Anterior cingulate cortex (tissue), 58 donors: ENCODE measurements around the gene CGB8.
A peak's percentile ranks its signal among the peaks of the same experiment; 100 is the strongest.
"Not testable (repeated sequence)": the region's sequence is repeated elsewhere in the genome, so short reads cannot be mapped to it uniquely, and the experiment has no call there.

ENCODE experiments used
- DNase-seq, 58 donors: peaks; one replicate each; lab custom pipeline; 2025; lab: John Stamatoyannopoulos, UW

Gene CGB8

GRCh38 chr19:49065905-49066512 lies 17.1 kb upstream of the CGB8 start:
- no peak for DNase-seq

- DNase-seq = no peak
Observed at GRCh38 chr19:49064768-49065611, 16.1 kb upstream of the CGB8 start, which contains the start of gene NTF4. TSS of gene NTF4 (minus strand) at chr19:49064818. CDS start at chr19:49061997, 2,821 bp downstream.

GRCh38 chr19:49064029-49064629 lies 15.2 kb upstream of the CGB8 start:
- no peak for DNase-seq

- no peak for DNase-seq
Observed at GRCh38 chr19:49061445-49061844, 12.5 kb upstream of the CGB8 start.

- no peak for DNase-seq
Observed at GRCh38 chr19:49061000-49061399, 12.1 kb upstream of the CGB8 start.

GRCh38 chr19:49059053-49059452 lies 10.1 kb upstream of the CGB8 start:
- DNase-seq = no peak

GRCh38 chr19:49058562-49058961 lies 9.7 kb upstream of the CGB8 start:
- DNase-seq = peak in 1 of 58 donors; percentile 10

GRCh38 chr19:49057636-49058234 lies 8.8 kb upstream of the CGB8 start, which contains the start of gene CGB7:
TSS of gene CGB7 (minus strand) at chr19:49057749. CDS start at chr19:49055375, 2,374 bp downstream.
- peak in 5 of 58 donors; percentile 1 to 6 (median 4) for DNase-seq

- not testable (repeated sequence) for DNase-seq
Observed at GRCh38 chr19:49056902-49057596, 8.1 kb upstream of the CGB8 start.

GRCh38 chr19:49056101-49056901 lies 7.4 kb upstream of the CGB8 start:
- peak in 6 of 58 donors; percentile 0 to 13 (median 5) for DNase-seq

- DNase-seq = not testable (repeated sequence)
Observed at GRCh38 chr19:49050376-49051033, 1.6 kb upstream of the CGB8 start.

- DNase-seq = not testable (repeated sequence)
Observed at GRCh38 chr19:49049834-49050233, 923 bp upstream of the CGB8 start.

GRCh38 chr19:49043548-49043947 lies 5.4 kb downstream of the CGB8 start, which contains the start of gene CGB5:
TSS of gene CGB5 (plus strand) at chr19:49043848. CDS start at chr19:49044210, 362 bp downstream.
- DNase-seq = not testable (repeated sequence)

- not testable (repeated sequence) for DNase-seq
Observed at GRCh38 chr19:49042666-49043065, 6.2 kb downstream of the CGB8 start.

GRCh38 chr19:49042177-49042576 lies 6.7 kb downstream of the CGB8 start:
- no peak for DNase-seq

- DNase-seq = not testable (repeated sequence)
Observed at GRCh38 chr19:49039736-49040135, 9.2 kb downstream of the CGB8 start.

GRCh38 chr19:49038557-49039276 lies 10.2 kb downstream of the CGB8 start:
- DNase-seq = not testable (repeated sequence)

- not testable (repeated sequence) for DNase-seq
Observed at GRCh38 chr19:49038111-49038510, 10.8 kb downstream of the CGB8 start.
